ENCODE data around the gene ZDHHC12. TPM values are rescaled to one million over a fixed set of nuclear protein-coding genes. Genes with fewer than 3 reads are reported as not detected.
A peak's percentile ranks its signal among the peaks of the same experiment; 100 is the strongest.

Gene ZDHHC12
- total and polyA plus RNA-seq, 7 experiments from 2014 or later = 21.2 to 74.2 (median 27.7) TPM

GRCh38 chr9:128728298-128728697 lies 4.4 kb upstream of the ZDHHC12 start:
- H3K4me3 ChIP-seq (ENCODE audit: low read length) = no peak overlapping the region
- DNase-seq (no peak), ATAC-seq (no peak)
- no peaks in the 10 kb centered on the region for H3K9me3 ChIP-seq (ENCODE audit: control insufficient read depth in 2 of 3, low read length in 3 of 3)
- H3K27me3 ChIP-seq (ENCODE audit: control insufficient read depth in 2 of 2, insufficient read depth in 2 of 2, low read length in 2 of 2) = no peaks in the 10 kb centered on the region
- Mint-ChIP-seq H3K36me3 (peaks cover 0 to 5% (median 0%) of the 10 kb centered on the region in 5 donors), H3K4me1 (peaks cover 21 to 36% (median 27%) of the 10 kb centered on the region in 7 donors), H3K27ac (peak overlapping the region in 1 of 9 donors; percentile 99), H3K4me3 (no peak overlapping the region), H3K27me3 (no peaks in the 10 kb centered on the region), H3K9me3 (no peaks in the 10 kb centered on the region)
- peaks cover 0 to 33% (median 1%) of the 10 kb centered on the region in 3 experiments for H3K36me3 ChIP-seq (ENCODE audit: control insufficient read depth in 2 of 3, insufficient read depth in 3 of 3, low read length in 3 of 3)
- intact Hi-C loops (cut with micrococcal nuclease) = no loop called here
- H3K4me1 ChIP-seq (ENCODE audit: control insufficient read depth in 2 of 2, insufficient read depth in 2 of 2, low read length in 2 of 2) = peaks cover 12 to 25% of the 10 kb centered on the region in 2 donors
- H3K27ac ChIP-seq (ENCODE audit: low read depth, low read length) = no peak overlapping the region
- ChIA-PET POLR2A (interaction anchor here (0.7 kb wide), 1 partner anchor 169 kb away, joined by 3 read pairs; no protein-coding TSS in a partner anchor), CTCF (no interaction called here)

GRCh38 chr9:128727640-128728248 lies 3.8 kb upstream of the ZDHHC12 start:
- ATAC-seq = no peak
- H3K27me3 Mint-ChIP-seq = no peaks in the 10 kb centered on the region
- peaks cover 27 to 41% (median 33%) of the 10 kb centered on the region in 7 donors for H3K4me1 Mint-ChIP-seq
- Histone ChIP-seq H3K4me3 (ENCODE audit: low read length) (no peak overlapping the region), H3K4me1 (ENCODE audit: control insufficient read depth in 2 of 2, insufficient read depth in 2 of 2, low read length in 2 of 2) (peaks cover 13 to 29% of the 10 kb centered on the region in 2 donors), H3K36me3 (ENCODE audit: control insufficient read depth in 2 of 3, insufficient read depth in 3 of 3, low read length in 3 of 3) (peaks cover 0 to 27% (median 0%) of the 10 kb centered on the region in 3 experiments), H3K9me3 (ENCODE audit: control insufficient read depth in 2 of 3, low read length in 3 of 3) (no peaks in the 10 kb centered on the region), H3K27me3 (ENCODE audit: control insufficient read depth in 2 of 2, insufficient read depth in 2 of 2, low read length in 2 of 2) (no peaks in the 10 kb centered on the region), H3K27ac (ENCODE audit: low read depth, low read length) (peak overlapping the region; percentile 55)
- CTCF ChIA-PET = no interaction called here
- H3K4me3 Mint-ChIP-seq = peak overlapping the region in 1 of 10 donors; percentile 72
- peak overlapping the region in 4 of 9 donors; percentile 29 to 99 (median 63) for H3K27ac Mint-ChIP-seq
- intact Hi-C loops (cut with micrococcal nuclease) = no loop called here
- peak in 2 of 9 donors; percentile 39 to 47 for DNase-seq
- POLR2A ChIA-PET = interaction anchor here (0.7 kb wide), 1 partner anchor 170 kb away, joined by 3 read pairs; no protein-coding TSS in a partner anchor
- H3K9me3 Mint-ChIP-seq = no peaks in the 10 kb centered on the region
- peaks cover 0 to 2% (median 0%) of the 10 kb centered on the region in 5 donors for H3K36me3 Mint-ChIP-seq

- ChIA-PET CTCF (no interaction called here), POLR2A (interaction anchor here (0.5 to 3.1 kb wide), 21 partner anchors 8 to 449 kb away, joined by 3 to 17 read pairs (median 4); partner anchors contain the start of genes ENDOG, GOLGA2, KYAT1 and LRRC8A)
- peaks cover 0 to 1% (median 0%) of the 10 kb centered on the region in 11 donors for H3K9me3 Mint-ChIP-seq
- H3K36me3 Mint-ChIP-seq = peaks cover 0 to 4% (median 0%) of the 10 kb centered on the region in 5 donors
- peak overlapping the region in 8 of 9 donors; percentile 80 to 96 (median 92) for H3K27ac Mint-ChIP-seq
- DNase-seq (peak in 3 of 9 donors; percentile 14 to 53 (median 24)), ATAC-seq (no peak)
- intact Hi-C loops (cut with micrococcal nuclease) = loop anchor here (1.0 to 2.0 kb wide), 13 partner anchors 22 to 474 kb away; partner anchors contain the start of genes LRRC8A (in 2 of the 2), PKN3 (in 2 of the 2), SET (in 2 of the 2) and TBC1D13 (in 2 of the 2)
- Histone ChIP-seq H3K4me3 (ENCODE audit: low read length) (peak overlapping the region; percentile 94), H3K27ac (ENCODE audit: low read depth, low read length) (peak overlapping the region; percentile 63), H3K27me3 (ENCODE audit: control insufficient read depth in 2 of 2, insufficient read depth in 2 of 2, low read length in 2 of 2) (no peaks in the 10 kb centered on the region), H3K4me1 (ENCODE audit: control insufficient read depth in 2 of 2, insufficient read depth in 2 of 2, low read length in 2 of 2) (peaks cover 13 to 29% of the 10 kb centered on the region in 2 donors), H3K36me3 (ENCODE audit: control insufficient read depth in 2 of 3, insufficient read depth in 3 of 3, low read length in 3 of 3) (peaks cover 0 to 27% (median 0%) of the 10 kb centered on the region in 3 experiments), H3K9me3 (ENCODE audit: control insufficient read depth in 2 of 3, low read length in 3 of 3) (no peaks in the 10 kb centered on the region)
- peak overlapping the region; percentile 85 to 97 (median 94) for H3K4me3 Mint-ChIP-seq
- no peaks in the 10 kb centered on the region for H3K27me3 Mint-ChIP-seq
- peaks cover 29 to 49% (median 39%) of the 10 kb centered on the region in 7 donors for H3K4me1 Mint-ChIP-seq
These were observed 851 bp upstream of the ZDHHC12 start for GRCh38 chr9:128724744-128725211.

- peaks cover 23 to 45% (median 39%) of the 10 kb centered on the region in 7 donors for H3K4me1 Mint-ChIP-seq
- Histone ChIP-seq H3K4me3 (ENCODE audit: low read length) (peak overlapping the region; percentile 97), H3K4me1 (ENCODE audit: control insufficient read depth in 2 of 2, insufficient read depth in 2 of 2, low read length in 2 of 2) (peaks cover 13 to 29% of the 10 kb centered on the region in 2 donors), H3K36me3 (ENCODE audit: control insufficient read depth in 2 of 3, insufficient read depth in 3 of 3, low read length in 3 of 3) (peaks cover 0 to 26% (median 0%) of the 10 kb centered on the region in 3 experiments), H3K9me3 (ENCODE audit: control insufficient read depth in 2 of 3, low read length in 3 of 3) (no peaks in the 10 kb centered on the region), H3K27me3 (ENCODE audit: control insufficient read depth in 2 of 2, insufficient read depth in 2 of 2, low read length in 2 of 2) (no peaks in the 10 kb centered on the region), H3K27ac (ENCODE audit: low read depth, low read length) (peak overlapping the region; percentile 89)
- H3K36me3 Mint-ChIP-seq = peaks cover 0 to 4% (median 0%) of the 10 kb centered on the region in 5 donors
- no peaks in the 10 kb centered on the region for H3K27me3 Mint-ChIP-seq
- intact Hi-C loops (cut with micrococcal nuclease) = no loop called here
- ChIA-PET POLR2A (interaction anchor here (0.6 to 3.1 kb wide), 14 partner anchors 10 to 447 kb away, joined by 3 to 17 read pairs (median 4); partner anchors contain the start of genes ENDOG, GOLGA2, SET and SWI5), CTCF (no interaction called here)
- peak overlapping the region; percentile 71 to 96 (median 93) for H3K27ac Mint-ChIP-seq
- H3K4me3 Mint-ChIP-seq = peak overlapping the region; percentile 85 to 97 (median 94)
- peaks cover 0 to 1% (median 0%) of the 10 kb centered on the region in 11 donors for H3K9me3 Mint-ChIP-seq
- DNase-seq (peak in 3 of 9 donors; percentile 9 to 14 (median 13)), ATAC-seq (no peak)
These were observed 518 bp downstream of the ZDHHC12 start for GRCh38 chr9:128723352-128723865.

- peaks cover 0 to 4% (median 0%) of the 10 kb centered on the region in 5 donors for H3K36me3 Mint-ChIP-seq
- intact Hi-C loops (cut with micrococcal nuclease) = no loop called here
- H3K27ac Mint-ChIP-seq = peak overlapping the region; percentile 82 to 96 (median 94)
- ATAC-seq (no peak), DNase-seq (peak in 1 of 9 donors; percentile 8)
- peak overlapping the region; percentile 89 for H3K27ac ChIP-seq (ENCODE audit: low read depth, low read length)
- H3K27me3 ChIP-seq (ENCODE audit: control insufficient read depth in 2 of 2, insufficient read depth in 2 of 2, low read length in 2 of 2) = no peaks in the 10 kb centered on the region
- H3K4me1 Mint-ChIP-seq = peaks cover 23 to 45% (median 37%) of the 10 kb centered on the region in 7 donors
- peaks cover 0 to 26% (median 0%) of the 10 kb centered on the region in 3 experiments for H3K36me3 ChIP-seq (ENCODE audit: control insufficient read depth in 2 of 3, insufficient read depth in 3 of 3, low read length in 3 of 3)
- ChIA-PET POLR2A (interaction anchor here (0.6 to 3.1 kb wide), 3 partner anchors 22 to 107 kb away, joined by 3 to 14 read pairs (median 3); no protein-coding TSS in a partner anchor), CTCF (no interaction called here)
- H3K4me3 Mint-ChIP-seq = peak overlapping the region; percentile 74 to 97 (median 92)
- no peak overlapping the region for H3K4me3 ChIP-seq (ENCODE audit: low read length)
- H3K9me3 Mint-ChIP-seq = peaks cover 0 to 1% (median 0%) of the 10 kb centered on the region in 11 donors
- H3K27me3 Mint-ChIP-seq = no peaks in the 10 kb centered on the region
- H3K4me1 ChIP-seq (ENCODE audit: control insufficient read depth in 2 of 2, insufficient read depth in 2 of 2, low read length in 2 of 2) = peaks cover 13 to 22% of the 10 kb centered on the region in 2 donors
- no peaks in the 10 kb centered on the region for H3K9me3 ChIP-seq (ENCODE audit: control insufficient read depth in 2 of 3, low read length in 3 of 3)
These were observed 1.3 kb downstream of the ZDHHC12 start for GRCh38 chr9:128722380-128723351.

Data from naive thymus-derived CD4-positive, alpha-beta T cell (primary cell).